ENCODE data around the gene AK8. TPM values are rescaled to one million over a fixed set of nuclear protein-coding genes. Genes with fewer than 3 reads are reported as not detected.

Gene AK8
- total RNA-seq, 4 donors from 2014 or later: 0.27 to 1.3 TPM; not detected in 2

DNA sequence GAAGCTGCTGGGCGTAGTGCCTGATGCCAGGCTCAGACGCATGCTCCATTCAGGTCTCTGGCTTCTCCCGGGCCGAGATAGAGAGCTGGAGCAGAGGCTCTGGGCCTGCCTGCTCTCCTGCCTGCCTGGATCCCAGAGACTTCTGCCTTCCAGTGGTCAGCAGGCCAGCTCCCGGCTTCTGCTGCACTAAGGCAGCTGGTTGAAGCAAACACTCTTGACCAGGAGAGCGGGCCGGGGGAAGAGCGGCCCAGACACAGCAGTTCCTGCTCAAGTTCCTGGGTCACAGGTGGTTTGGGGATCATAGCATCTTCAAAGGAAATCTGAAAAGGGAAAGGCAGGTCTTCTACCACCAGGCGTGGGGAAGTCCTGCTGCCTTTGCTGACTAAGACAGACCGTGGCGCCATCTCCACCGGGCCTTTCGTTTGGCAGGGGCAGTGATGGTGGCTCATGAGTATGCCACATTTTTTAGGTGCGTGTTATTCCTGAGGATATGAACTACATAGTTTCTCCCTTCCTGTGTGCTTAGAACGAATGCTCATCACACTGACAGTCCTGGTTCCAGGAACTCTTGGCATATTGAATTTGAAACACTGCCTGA is 31.1 kb downstream of the AK8 start:
- Histone ChIP-seq H3K4me1 (no peaks in the 10 kb centered on the region), H3K27me3 (no peaks in the 10 kb centered on the region), H3K9me3 (no peaks in the 10 kb centered on the region), H3K36me3 (no peaks in the 10 kb centered on the region), H3K27ac (no peak overlapping the region), H3K4me3 (no peak overlapping the region)
- intact Hi-C loops (cut with DNase I; ENCODE audit: low total_unique reads) (no loop called here), in situ Hi-C loops (cut with MboI; ENCODE audit: low pct_ligation_motif_present in 1 of 4, low pct_unique_long_range_greater_than_20kb in 1 of 4, low sequenced_read_pairs in 3 of 4) (no loop called here)
- TF ChIP-seq EP300 (IDR thresholded peaks at IDR 0.05; ENCODE audit: low read depth): no peak
- WGBS, 2 donors (ENCODE audit: low coverage in 1 of 2): 88% methylated on average over 15 of the region's 15 CpGs; no CpG with 5 or more reads in 1 of the 2 donors
- DNase-seq: no peak

DNA sequence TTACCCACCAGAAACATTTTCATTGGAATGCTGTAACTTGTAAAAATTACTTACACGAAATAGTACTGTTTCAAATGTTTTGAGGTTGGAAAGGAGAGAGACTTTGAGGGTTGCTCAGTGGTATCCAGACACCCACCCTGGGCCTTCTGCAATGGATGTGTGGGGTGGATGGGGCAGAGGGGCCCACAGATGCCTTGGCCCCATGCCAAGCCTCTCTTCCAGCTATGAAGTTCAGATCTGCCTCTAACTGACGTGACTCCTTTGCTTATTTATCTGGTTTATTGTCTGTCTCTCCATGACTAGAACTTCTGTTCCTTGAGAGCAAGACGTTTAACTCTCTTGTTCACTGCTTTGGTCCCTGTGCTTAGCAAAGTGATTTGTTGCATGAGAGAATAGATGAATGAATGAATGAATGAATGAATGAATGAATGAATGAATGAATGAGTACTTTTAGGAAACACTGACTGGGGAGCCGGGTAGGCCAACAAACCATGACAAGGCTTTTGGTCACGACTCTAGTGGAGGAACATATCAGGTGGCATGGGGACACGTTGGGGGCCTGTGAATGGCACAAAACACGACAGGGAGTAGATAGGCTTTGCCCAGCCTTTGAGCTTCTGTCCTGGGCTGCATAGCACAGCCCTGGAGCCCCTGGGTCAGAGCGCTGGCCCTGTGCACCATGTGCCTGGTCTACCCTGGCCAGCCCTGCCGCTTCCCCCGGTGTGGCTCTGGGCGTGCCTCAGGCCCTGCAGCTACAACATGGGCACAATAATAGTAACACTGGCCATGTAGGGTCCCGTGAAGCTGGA is 31.8 kb downstream of the AK8 start:
- H3K9me3 ChIP-seq: no peaks in the 10 kb centered on the region
- in situ Hi-C loops (cut with MboI; ENCODE audit: low pct_ligation_motif_present in 1 of 4, low pct_unique_long_range_greater_than_20kb in 1 of 4, low sequenced_read_pairs in 3 of 4) (no loop called here), intact Hi-C loops (cut with DNase I; ENCODE audit: low total_unique reads) (no loop called here)
- H3K36me3 ChIP-seq: no peaks in the 10 kb centered on the region
- H3K4me3 ChIP-seq: no peak overlapping the region
- no peak overlapping the region for H3K27ac ChIP-seq
- no peak for DNase-seq
- WGBS, 2 donors (ENCODE audit: low coverage in 1 of 2): 82 to 92% methylated on average over 4 to 12 of the region's 12 CpGs
- no peaks in the 10 kb centered on the region for H3K27me3 ChIP-seq
- no peak for TF ChIP-seq POLR2AphosphoS5 (IDR thresholded peaks at IDR 0.05)
- TF ChIP-seq, protein P1, sequence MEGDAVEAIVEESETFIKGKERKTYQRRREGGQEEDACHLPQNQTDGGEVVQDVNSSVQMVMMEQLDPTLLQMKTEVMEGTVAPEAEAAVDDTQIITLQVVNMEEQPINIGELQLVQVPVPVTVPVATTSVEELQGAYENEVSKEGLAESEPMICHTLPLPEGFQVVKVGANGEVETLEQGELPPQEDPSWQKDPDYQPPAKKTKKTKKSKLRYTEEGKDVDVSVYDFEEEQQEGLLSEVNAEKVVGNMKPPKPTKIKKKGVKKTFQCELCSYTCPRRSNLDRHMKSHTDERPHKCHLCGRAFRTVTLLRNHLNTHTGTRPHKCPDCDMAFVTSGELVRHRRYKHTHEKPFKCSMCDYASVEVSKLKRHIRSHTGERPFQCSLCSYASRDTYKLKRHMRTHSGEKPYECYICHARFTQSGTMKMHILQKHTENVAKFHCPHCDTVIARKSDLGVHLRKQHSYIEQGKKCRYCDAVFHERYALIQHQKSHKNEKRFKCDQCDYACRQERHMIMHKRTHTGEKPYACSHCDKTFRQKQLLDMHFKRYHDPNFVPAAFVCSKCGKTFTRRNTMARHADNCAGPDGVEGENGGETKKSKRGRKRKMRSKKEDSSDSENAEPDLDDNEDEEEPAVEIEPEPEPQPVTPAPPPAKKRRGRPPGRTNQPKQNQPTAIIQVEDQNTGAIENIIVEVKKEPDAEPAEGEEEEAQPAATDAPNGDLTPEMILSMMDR (IDR thresholded peaks at IDR 0.05): no peak
- TF ChIP-seq EP300 (IDR thresholded peaks at IDR 0.05; ENCODE audit: low read depth): no peak
- no peak for TF ChIP-seq POLR2A (IDR thresholded peaks at IDR 0.05)
- H3K4me1 ChIP-seq: no peaks in the 10 kb centered on the region

DNA sequence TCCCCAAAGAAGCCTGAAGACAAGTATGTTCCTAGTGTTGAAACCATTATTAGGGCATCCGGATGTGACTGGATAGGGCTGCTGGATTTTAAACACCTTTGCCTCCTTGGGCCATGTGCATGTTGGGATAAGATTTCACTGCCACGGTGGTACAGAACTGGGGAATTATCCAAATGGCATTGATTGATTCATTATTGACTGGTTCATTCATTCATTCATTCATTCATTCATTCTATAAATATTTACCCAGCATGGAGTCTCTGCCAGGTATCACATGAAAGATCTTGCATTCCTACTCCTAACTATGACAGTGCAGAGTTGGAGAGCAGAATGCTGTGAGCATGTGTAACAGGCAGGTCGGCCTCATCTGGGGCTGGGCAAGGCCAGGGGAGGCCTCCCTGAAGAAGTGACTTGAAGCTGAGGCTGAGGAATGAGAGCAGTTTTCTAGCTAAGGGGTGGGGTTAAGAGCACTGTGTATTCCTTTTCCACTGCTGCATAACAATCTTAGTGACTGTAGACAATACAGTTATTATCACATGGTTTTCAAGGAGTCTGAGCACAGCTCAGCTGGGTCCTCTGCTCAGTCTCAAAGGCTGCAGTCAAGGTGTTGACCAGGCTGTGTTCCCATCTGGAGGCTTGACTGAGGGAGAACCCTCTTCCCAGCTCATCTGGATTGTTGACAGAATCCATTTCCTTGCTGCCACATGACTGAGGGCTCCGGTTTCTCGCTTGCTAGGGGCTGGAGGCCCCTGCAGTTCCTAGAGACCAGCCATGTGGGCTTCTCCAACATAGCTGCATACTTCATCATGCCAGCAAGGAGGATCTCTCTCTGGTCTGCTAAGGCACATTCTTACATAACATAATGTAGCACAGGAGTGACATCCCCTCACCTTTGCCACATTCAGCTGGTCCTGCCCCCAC is 35.7 kb downstream of the AK8 start:
- in situ Hi-C loops (cut with MboI; ENCODE audit: low pct_ligation_motif_present in 1 of 4, low pct_unique_long_range_greater_than_20kb in 1 of 4, low sequenced_read_pairs in 3 of 4) (no loop called here), intact Hi-C loops (cut with DNase I; ENCODE audit: low total_unique reads) (no loop called here)
- TF ChIP-seq POLR2AphosphoS5 (IDR thresholded peaks at IDR 0.05) (no peak), EP300 (IDR thresholded peaks at IDR 0.05; ENCODE audit: low read depth) (no peak), POLR2A (IDR thresholded peaks at IDR 0.05) (no peak)
- TF ChIP-seq, protein P1 (IDR thresholded peaks at IDR 0.05): no peak
- WGBS, 2 donors (ENCODE audit: low coverage in 1 of 2): 89% methylated on average over 5 of the region's 5 CpGs; no CpG with 5 or more reads in 1 of the 2 donors
- Histone ChIP-seq H3K9me3 (no peaks in the 10 kb centered on the region), H3K27ac (no peak overlapping the region), H3K27me3 (no peaks in the 10 kb centered on the region), H3K4me1 (no peaks in the 10 kb centered on the region), H3K36me3 (no peaks in the 10 kb centered on the region), H3K4me3 (no peak overlapping the region)
- DNase-seq: no peak

DNA sequence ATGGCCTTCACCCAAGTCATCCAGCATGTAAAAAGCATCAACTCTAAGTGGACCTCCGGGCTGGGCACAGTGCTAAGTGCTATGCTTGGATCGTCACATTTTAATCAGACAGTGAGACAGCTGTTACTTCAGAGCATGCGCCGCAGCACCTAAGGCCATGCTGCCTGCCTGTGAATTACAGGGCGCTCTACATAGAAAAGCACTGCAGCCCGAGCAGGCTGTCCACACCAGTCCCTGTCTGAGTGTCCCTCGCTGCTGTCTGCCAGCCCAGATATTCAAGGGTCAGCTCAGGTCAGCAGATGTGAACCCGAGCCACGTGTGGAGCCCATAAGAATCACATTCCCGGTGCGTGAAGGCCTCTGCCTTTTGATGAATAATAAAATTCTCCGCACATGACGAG is 37.1 kb downstream of the AK8 start:
- H3K36me3 ChIP-seq: no peaks in the 10 kb centered on the region
- 76 to 85% methylated on average over 8 to 13 of the region's 13 CpGs for WGBS, 2 donors (ENCODE audit: low coverage in 1 of 2)
- intact Hi-C loops (cut with DNase I; ENCODE audit: low total_unique reads): no loop called here
- H3K4me1 ChIP-seq: no peaks in the 10 kb centered on the region
- in situ Hi-C loops (cut with MboI; ENCODE audit: low pct_ligation_motif_present in 1 of 4, low pct_unique_long_range_greater_than_20kb in 1 of 4, low sequenced_read_pairs in 3 of 4): no loop called here
- TF ChIP-seq POLR2AphosphoS5 (IDR thresholded peaks at IDR 0.05): no peak
- TF ChIP-seq EP300 (IDR thresholded peaks at IDR 0.05; ENCODE audit: low read depth): no peak
- TF ChIP-seq POLR2A (IDR thresholded peaks at IDR 0.05): no peak
- no peak overlapping the region for H3K27ac ChIP-seq
- no peaks in the 10 kb centered on the region for H3K27me3 ChIP-seq
- DNase-seq: no peak
- no peaks in the 10 kb centered on the region for H3K9me3 ChIP-seq
- H3K4me3 ChIP-seq: no peak overlapping the region

All from transverse colon (tissue), 4 donors.